Thymus (tissue), 11 donors: Measurements from ENCODE around the gene SYNDIG1. TPM values are rescaled to one million over a fixed set of nuclear protein-coding genes. Genes with fewer than 3 reads are reported as not detected.
A peak's percentile ranks its signal among the peaks of the same experiment; 100 is the strongest.
"Not testable (repeated sequence)": the region's sequence is repeated elsewhere in the genome, so short reads cannot be mapped to it uniquely, and the experiment has no call there.

ENCODE experiments used
- DNase-seq, 9 donors: peaks; one replicate each; pipeline ENCODE4 v3.0.0-alpha.2; 2013; ENCODE audit warnings: low spot score in 9 of 9, low read depth in 6 of 9, missing footprints in 1 of 9
- H3K27ac ChIP-seq, 2 donors: one replicate each; pipeline ENCODE4 v1.5.1; 2013; ENCODE audit warnings: control low read depth in 1 of 2, low read depth in 1 of 2, low read length in 1 of 2, mild to moderate bottlenecking in 1 of 2, moderate library complexity in 1 of 2
- H3K27me3 ChIP-seq, 2 donors: one replicate each; pipeline ENCODE4 v1.5.1; 2013; ENCODE audit warnings: low read length in 1 of 2; ENCODE audit not compliant: control insufficient read depth in 2 of 2, insufficient read depth in 1 of 2
- H3K36me3 ChIP-seq, 2 donors: one replicate each; pipeline ENCODE4 v1.5.1; 2013; ENCODE audit warnings: low read length in 1 of 2, mild to moderate bottlenecking in 1 of 2, moderate library complexity in 1 of 2; ENCODE audit not compliant: control insufficient read depth in 2 of 2, insufficient read depth in 2 of 2
- H3K4me1 ChIP-seq, 2 donors: one replicate each; pipeline ENCODE4 v1.5.1; 2013; ENCODE audit warnings: low read length in 2 of 2; ENCODE audit not compliant: control insufficient read depth in 2 of 2, insufficient read depth in 2 of 2
- H3K4me3 ChIP-seq, 2 donors: one replicate each; pipeline ENCODE4 v1.5.1; 2013; ENCODE audit warnings: low read length in 2 of 2, control low read depth in 1 of 2, mild to moderate bottlenecking in 1 of 2
- H3K9me3 ChIP-seq, 2 donors: one replicate each; pipeline ENCODE4 v1.5.1; 2013; ENCODE audit warnings: low read length in 1 of 2, mild to moderate bottlenecking in 1 of 2; ENCODE audit not compliant: control insufficient read depth in 2 of 2, insufficient read depth in 1 of 2
- WGBS: extraction: QIAGEN DNeasy Blood & Tissue Kit; methylation state at CpG from one replicate; pipeline ENCODE4 v1.1.7; 2013; 5-methylcytosine and 5-hydroxymethylcytosine counted together
- polyA plus RNA-seq: library from polyadenylated mRNA; stranded (reverse); fragments of 200-250 nt; gene quantifications from one replicate; pipeline ENCODE4 v1.2.3, GENCODE V29; 2013
- total RNA-seq: library from RNA; stranded (reverse); fragments of 120-200 nt; gene quantifications from one replicate; pipeline ENCODE4 v1.2.4, GENCODE V29; 2013
- donor health status: healthy.

SYNDIG1 gene
- total and polyA plus RNA-seq, 2 donors, result 0.41 to 3.2 TPM

GRCh38 chr20:24502661-24503060, 33.2 kb downstream of the SYNDIG1 start:
- Histone ChIP-seq H3K9me3 (no peaks in the 10 kb centered on the region), H3K27me3 (no peaks in the 10 kb centered on the region), H3K36me3 (no peaks in the 10 kb centered on the region), H3K4me3 (no peak overlapping the region), H3K27ac (no peak overlapping the region), H3K4me1 (peaks cover 9 to 18% of the 10 kb centered on the region in 2 donors)
- no peak for DNase-seq
- WGBS, result 95% methylated on average over 5 of the region's 5 CpGs

GRCh38 chr20:24503352-24503931, 34.0 kb downstream of the SYNDIG1 start:
- no peak for DNase-seq
- no peaks in the 10 kb centered on the region for H3K36me3 ChIP-seq
- H3K4me3 ChIP-seq, result no peak overlapping the region
- H3K4me1 ChIP-seq, result peaks cover 12 to 21% of the 10 kb centered on the region in 2 donors
- 93% methylated on average over 9 of the region's 9 CpGs for WGBS
- H3K27ac ChIP-seq, result no peak overlapping the region
- no peaks in the 10 kb centered on the region for H3K27me3 ChIP-seq
- H3K9me3 ChIP-seq, result no peaks in the 10 kb centered on the region

GRCh38 chr20:24504331-24505285, 35.2 kb downstream of the SYNDIG1 start:
- Histone ChIP-seq H3K36me3 (no peaks in the 10 kb centered on the region), H3K27ac (no peak overlapping the region), H3K27me3 (no peaks in the 10 kb centered on the region), H3K9me3 (no peaks in the 10 kb centered on the region), H3K4me1 (peaks cover 12 to 21% of the 10 kb centered on the region in 2 donors), H3K4me3 (no peak overlapping the region)
- DNase-seq, result no peak
- 95% methylated on average over 21 of the region's 21 CpGs for WGBS

- peaks cover 0 to 3% of the 10 kb centered on the region in 2 donors for H3K9me3 ChIP-seq
- H3K27me3 ChIP-seq, result no peaks in the 10 kb centered on the region
- H3K4me1 ChIP-seq, result peaks cover 12 to 21% of the 10 kb centered on the region in 2 donors
- no peak overlapping the region for H3K4me3 ChIP-seq
- no peak overlapping the region for H3K27ac ChIP-seq
- 69% methylated on average over 3 of the region's 3 CpGs for WGBS
- DNase-seq, result peak in 1 of 9 donors; percentile 23
- H3K36me3 ChIP-seq, result no peaks in the 10 kb centered on the region
Measured at GRCh38 chr20:24506146-24506545, 36.7 kb downstream of the SYNDIG1 start.

- no peaks in the 10 kb centered on the region for H3K27me3 ChIP-seq
- H3K4me1 ChIP-seq, result peaks cover 12 to 21% of the 10 kb centered on the region in 2 donors
- no peak for DNase-seq
- no peaks in the 10 kb centered on the region for H3K36me3 ChIP-seq
- no peak overlapping the region for H3K27ac ChIP-seq
- H3K9me3 ChIP-seq, result peaks cover 0 to 3% of the 10 kb centered on the region in 2 donors
- WGBS, result 96% methylated on average over 5 of the region's 5 CpGs
- no peak overlapping the region for H3K4me3 ChIP-seq
Measured at GRCh38 chr20:24506696-24507095, 37.3 kb downstream of the SYNDIG1 start.

GRCh38 chr20:24507182-24507853, 37.9 kb downstream of the SYNDIG1 start:
- peak; percentile 28 to 86 (median 58) for DNase-seq
- Histone ChIP-seq H3K4me1 (peaks cover 12 to 25% of the 10 kb centered on the region in 2 donors), H3K9me3 (peaks cover 0 to 3% of the 10 kb centered on the region in 2 donors), H3K36me3 (no peaks in the 10 kb centered on the region), H3K27ac (peak overlapping the region; percentile 19 to 66), H3K27me3 (no peaks in the 10 kb centered on the region), H3K4me3 (no peak overlapping the region)
- WGBS, result 39% methylated on average over 11 of the region's 11 CpGs

- peak in 3 of 9 donors; percentile 21 to 65 (median 40) for DNase-seq
- WGBS, result 90% methylated on average over 11 of the region's 11 CpGs
- not testable (repeated sequence) for H3K27ac ChIP-seq, H3K9me3 ChIP-seq, H3K36me3 ChIP-seq, H3K27me3 ChIP-seq, H3K4me3 ChIP-seq
- peaks cover 5 to 12% of the 10 kb centered on the region in 2 donors for H3K4me1 ChIP-seq
Measured at GRCh38 chr20:24512441-24512840, 43.0 kb downstream of the SYNDIG1 start.

GRCh38 chr20:24518515-24518914, 49.1 kb downstream of the SYNDIG1 start:
- no peaks in the 10 kb centered on the region for H3K4me1 ChIP-seq
- 72% methylated on average over 6 of the region's 6 CpGs for WGBS

GRCh38 chr20:24519476-24519875, 50.0 kb downstream of the SYNDIG1 start:
- 97% methylated on average over 6 of the region's 6 CpGs for WGBS
- Histone ChIP-seq H3K9me3 (no peaks in the 10 kb centered on the region), H3K27me3 (no peaks in the 10 kb centered on the region), H3K4me1 (no peaks in the 10 kb centered on the region), H3K4me3 (no peak overlapping the region), H3K36me3 (no peaks in the 10 kb centered on the region), H3K27ac (no peak overlapping the region)
- DNase-seq, result no peak

More at GRCh38 chr20:24518515-24518914, 49.1 kb downstream of the SYNDIG1 start:
- H3K27ac ChIP-seq, result no peak overlapping the region
- H3K9me3 ChIP-seq, result no peaks in the 10 kb centered on the region
- DNase-seq, result no peak
- H3K36me3 ChIP-seq, result no peaks in the 10 kb centered on the region
- H3K27me3 ChIP-seq, result no peaks in the 10 kb centered on the region
- no peak overlapping the region for H3K4me3 ChIP-seq
